ENCODE data around the gene PCDHAC1. TPM values are rescaled to one million over a fixed set of nuclear protein-coding genes. Genes with fewer than 3 reads are reported as not detected.
A peak's percentile ranks its signal among the peaks of the same experiment; 100 is the strongest.

Gene PCDHAC1
- total RNA-seq, 1 donor from 2014 or later: 2.9 TPM

DNA sequence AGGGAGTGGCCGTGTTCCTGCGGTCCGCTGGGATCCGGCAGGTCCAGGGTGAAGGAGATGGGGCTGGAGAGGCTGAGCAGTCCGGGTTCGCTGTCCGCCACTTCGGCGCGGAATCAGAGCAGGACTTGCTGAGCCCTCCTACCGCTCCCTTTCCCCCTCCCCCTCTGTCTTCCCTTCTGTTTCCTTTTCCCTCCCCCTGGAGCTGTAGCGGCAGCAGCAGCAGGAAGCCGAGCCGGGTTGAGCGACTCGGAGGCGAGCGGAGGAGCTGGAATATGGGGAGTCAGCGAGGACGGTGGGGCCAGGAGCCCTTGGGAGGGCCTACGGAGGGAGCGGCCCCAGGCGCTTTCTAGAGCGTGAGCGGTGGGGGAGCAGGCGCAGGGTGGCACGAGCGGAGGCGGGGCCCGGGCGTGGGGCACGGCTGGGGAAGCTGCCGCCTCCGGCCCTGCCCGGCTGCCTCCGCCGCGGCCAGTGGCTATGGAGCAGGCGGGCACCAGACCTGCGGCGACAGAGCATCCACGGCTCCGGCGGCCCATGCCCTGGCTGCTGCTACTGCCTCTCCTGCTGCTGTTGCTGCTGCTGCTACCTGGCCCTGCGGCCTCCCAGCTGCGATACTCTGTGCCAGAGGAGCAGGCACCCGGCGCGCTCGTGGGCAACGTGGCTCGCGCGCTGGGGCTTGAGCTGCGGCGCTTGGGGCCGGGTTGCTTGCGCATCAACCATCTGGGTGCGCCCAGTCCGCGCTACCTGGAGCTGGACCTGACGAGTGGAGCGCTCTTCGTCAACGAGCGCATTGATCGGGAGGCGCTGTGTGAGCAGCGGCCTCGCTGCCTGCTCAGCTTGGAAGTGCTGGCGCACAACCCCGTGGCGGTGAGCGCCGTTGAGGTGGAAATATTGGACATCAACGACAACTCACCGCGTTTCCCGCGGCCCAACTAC is 40.5 kb downstream of the PCDHAC1 start, which contains the start of gene PCDHAC2:
TSS of gene PCDHAC2 (plus strand) at position 184 of the 933 bp plus-strand sequence. CDS start at position 475, 291 bp downstream.
- Histone ChIP-seq H3F3A (ENCODE audit: low read depth) (peaks cover 29% of the 10 kb centered on the region), H3K27ac (no peak within 1 kb of the TSS), H3K27me3 (peaks cover 65% of the 10 kb centered on the region), H4K20me1 (ENCODE audit: low read depth) (peaks cover 79% of the 10 kb centered on the region), H3K4me3 (peak within 1 kb of the TSS; percentile 75), H3K9me3 (ENCODE audit: low read depth) (no peaks in the 10 kb centered on the region), H3K4me1 (peaks cover 21% of the 10 kb centered on the region), H3K79me2 (ENCODE audit: low read depth) (no peaks in the 10 kb centered on the region), H3K36me3 (no peaks in the 10 kb centered on the region), H3K9ac (no peak within 1 kb of the TSS), H3K4me2 (peak within 1 kb of the TSS; percentile 91), H2AFZ (replicated peaks) (peak within 1 kb of the TSS; percentile 80)
- Mint-ChIP-seq H3K4me3 (peak within 1 kb of the TSS; percentile 90), H3K4me1 (peaks cover 25% of the 10 kb centered on the region), H3K9me3 (no peaks in the 10 kb centered on the region), H3K36me3 (peaks cover 5% of the 10 kb centered on the region), H3K27ac (no peak within 1 kb of the TSS), H3K27me3 (ENCODE audit: insufficient read depth, low read depth) (peaks cover 4% of the 10 kb centered on the region)
- TF ChIP-seq EZH2 (IDR thresholded peaks at IDR 0.05) (peak; percentile 68), EZH2phosphoT487 (IDR thresholded peaks at IDR 0.05) (peak; percentile 56)
- TF ChIP-seq, protein P1, sequence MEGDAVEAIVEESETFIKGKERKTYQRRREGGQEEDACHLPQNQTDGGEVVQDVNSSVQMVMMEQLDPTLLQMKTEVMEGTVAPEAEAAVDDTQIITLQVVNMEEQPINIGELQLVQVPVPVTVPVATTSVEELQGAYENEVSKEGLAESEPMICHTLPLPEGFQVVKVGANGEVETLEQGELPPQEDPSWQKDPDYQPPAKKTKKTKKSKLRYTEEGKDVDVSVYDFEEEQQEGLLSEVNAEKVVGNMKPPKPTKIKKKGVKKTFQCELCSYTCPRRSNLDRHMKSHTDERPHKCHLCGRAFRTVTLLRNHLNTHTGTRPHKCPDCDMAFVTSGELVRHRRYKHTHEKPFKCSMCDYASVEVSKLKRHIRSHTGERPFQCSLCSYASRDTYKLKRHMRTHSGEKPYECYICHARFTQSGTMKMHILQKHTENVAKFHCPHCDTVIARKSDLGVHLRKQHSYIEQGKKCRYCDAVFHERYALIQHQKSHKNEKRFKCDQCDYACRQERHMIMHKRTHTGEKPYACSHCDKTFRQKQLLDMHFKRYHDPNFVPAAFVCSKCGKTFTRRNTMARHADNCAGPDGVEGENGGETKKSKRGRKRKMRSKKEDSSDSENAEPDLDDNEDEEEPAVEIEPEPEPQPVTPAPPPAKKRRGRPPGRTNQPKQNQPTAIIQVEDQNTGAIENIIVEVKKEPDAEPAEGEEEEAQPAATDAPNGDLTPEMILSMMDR (IDR thresholded peaks at IDR 0.05): no peak
- peak; percentile 82 for DNase-seq (ENCODE audit: low spot score)

DNA sequence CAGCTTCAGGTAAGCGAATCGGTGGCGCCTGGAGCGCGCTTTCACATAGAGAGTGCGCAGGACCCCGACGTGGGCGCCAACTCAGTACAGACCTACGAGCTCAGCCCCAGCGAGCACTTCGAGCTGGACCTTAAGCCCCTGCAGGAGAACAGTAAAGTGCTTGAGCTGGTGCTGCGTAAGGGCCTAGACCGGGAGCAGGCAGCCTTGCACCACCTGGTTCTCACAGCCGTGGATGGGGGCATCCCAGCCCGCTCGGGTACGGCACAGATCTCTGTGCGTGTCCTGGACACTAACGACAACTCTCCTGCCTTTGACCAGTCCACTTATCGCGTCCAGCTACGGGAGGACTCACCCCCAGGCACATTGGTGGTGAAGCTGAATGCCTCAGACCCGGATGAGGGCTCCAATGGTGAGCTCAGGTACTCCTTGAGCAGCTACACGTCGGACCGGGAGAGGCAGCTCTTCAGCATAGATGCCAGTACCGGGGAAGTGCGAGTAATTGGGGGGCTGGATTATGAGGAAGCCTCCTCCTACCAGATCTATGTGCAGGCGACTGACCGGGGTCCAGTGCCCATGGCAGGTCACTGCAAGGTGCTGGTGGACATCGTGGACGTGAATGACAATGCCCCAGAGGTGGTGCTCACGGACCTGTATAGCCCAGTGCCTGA is 41.3 kb downstream of the PCDHAC1 start:
- Histone ChIP-seq H3K4me2 (peak overlapping the region; percentile 91), H3K4me3 (peak overlapping the region; percentile 75), H3K79me2 (ENCODE audit: low read depth) (no peaks in the 10 kb centered on the region), H3K36me3 (no peaks in the 10 kb centered on the region), H3K27ac (no peak overlapping the region), H4K20me1 (ENCODE audit: low read depth) (peaks cover 80% of the 10 kb centered on the region), H3F3A (ENCODE audit: low read depth) (peaks cover 29% of the 10 kb centered on the region), H3K27me3 (peaks cover 65% of the 10 kb centered on the region), H2AFZ (replicated peaks) (peak overlapping the region; percentile 80), H3K9me3 (ENCODE audit: low read depth) (no peaks in the 10 kb centered on the region), H3K4me1 (peaks cover 21% of the 10 kb centered on the region), H3K9ac (no peak overlapping the region)
- Mint-ChIP-seq H3K4me1 (peaks cover 25% of the 10 kb centered on the region), H3K4me3 (peak overlapping the region; percentile 80), H3K27me3 (ENCODE audit: insufficient read depth, low read depth) (peaks cover 4% of the 10 kb centered on the region), H3K9me3 (no peaks in the 10 kb centered on the region), H3K36me3 (peaks cover 5% of the 10 kb centered on the region), H3K27ac (no peak overlapping the region)
- TF ChIP-seq, protein P1 (IDR thresholded peaks at IDR 0.05): no peak
- peak; percentile 48 for TF ChIP-seq EZH2 (IDR thresholded peaks at IDR 0.05)
- DNase-seq (ENCODE audit: low spot score): no peak

DNA sequence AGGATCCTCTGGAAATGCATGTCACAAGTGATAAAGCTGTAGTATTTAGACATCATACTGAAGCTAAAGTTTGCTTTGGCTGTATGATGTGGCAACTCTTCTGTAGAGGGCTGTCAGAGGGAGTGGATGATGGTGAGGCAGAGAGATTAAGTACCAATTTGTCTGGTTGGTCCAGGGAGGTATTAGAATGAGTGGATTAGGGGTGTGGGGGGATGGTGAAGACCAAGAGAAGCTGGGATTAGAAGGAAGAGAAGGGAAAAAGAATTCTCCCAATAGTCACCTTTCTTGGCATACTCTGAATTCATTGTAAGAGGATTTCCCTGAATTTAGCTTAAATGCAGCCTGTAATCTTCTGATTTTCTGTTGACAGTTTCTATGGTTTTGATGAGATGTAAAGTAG is 43.8 kb downstream of the PCDHAC1 start:
- Histone ChIP-seq H3K4me1 (peaks cover 21% of the 10 kb centered on the region), H3K9me3 (ENCODE audit: low read depth) (no peaks in the 10 kb centered on the region), H3F3A (ENCODE audit: low read depth) (peaks cover 29% of the 10 kb centered on the region), H3K27ac (no peak overlapping the region), H2AFZ (replicated peaks) (no peak overlapping the region), H3K4me2 (peak overlapping the region; percentile 35), H3K36me3 (no peaks in the 10 kb centered on the region), H3K27me3 (peaks cover 49% of the 10 kb centered on the region), H3K79me2 (ENCODE audit: low read depth) (no peaks in the 10 kb centered on the region), H4K20me1 (ENCODE audit: low read depth) (peaks cover 78% of the 10 kb centered on the region), H3K9ac (no peak overlapping the region), H3K4me3 (no peak overlapping the region)
- Mint-ChIP-seq H3K27me3 (ENCODE audit: insufficient read depth, low read depth) (peaks cover 4% of the 10 kb centered on the region), H3K4me1 (peaks cover 18% of the 10 kb centered on the region), H3K36me3 (peaks cover 5% of the 10 kb centered on the region), H3K4me3 (no peak overlapping the region), H3K9me3 (no peaks in the 10 kb centered on the region), H3K27ac (no peak overlapping the region)
- DNase-seq (ENCODE audit: low spot score): peak; percentile 22
- no peak for TF ChIP-seq EZH2 (IDR thresholded peaks at IDR 0.05)
- TF ChIP-seq EZH2phosphoT487 (IDR thresholded peaks at IDR 0.05): peak; percentile 65

All from neural progenitor cell (in vitro differentiated cells).